CMK (cell line): ENCODE data around the gene SLC34A1.
"Not testable (repeated sequence)": the region's sequence is repeated elsewhere in the genome, so short reads cannot be mapped to it uniquely, and the experiment has no call there.

Experiments
- DNase-seq: peaks from one replicate; pipeline ENCODE4 v3.0.0-alpha.2; 2010; ENCODE audit warnings: low read depth

The SLC34A1 gene

DNA sequence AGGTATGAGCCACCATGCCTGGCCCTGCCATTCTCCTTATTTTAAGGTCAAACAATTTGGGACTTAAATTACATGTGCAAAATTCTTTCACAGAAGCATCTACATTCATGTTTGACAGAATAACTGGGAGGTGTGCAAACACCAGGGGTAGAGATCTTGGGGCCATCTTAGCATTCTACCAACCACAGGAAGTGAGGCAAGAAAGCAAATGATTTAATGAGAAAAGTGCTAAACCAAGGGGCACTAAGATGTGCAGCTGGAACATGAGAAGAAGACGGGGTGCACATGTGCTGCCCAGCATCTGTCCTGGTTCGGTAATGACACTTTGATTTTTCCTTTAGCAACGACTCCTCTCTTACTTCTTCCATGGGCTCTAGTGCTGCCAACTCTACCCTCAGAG lies 26.3 kb downstream of the SLC34A1 start:
- DNase-seq: no peak

DNA sequence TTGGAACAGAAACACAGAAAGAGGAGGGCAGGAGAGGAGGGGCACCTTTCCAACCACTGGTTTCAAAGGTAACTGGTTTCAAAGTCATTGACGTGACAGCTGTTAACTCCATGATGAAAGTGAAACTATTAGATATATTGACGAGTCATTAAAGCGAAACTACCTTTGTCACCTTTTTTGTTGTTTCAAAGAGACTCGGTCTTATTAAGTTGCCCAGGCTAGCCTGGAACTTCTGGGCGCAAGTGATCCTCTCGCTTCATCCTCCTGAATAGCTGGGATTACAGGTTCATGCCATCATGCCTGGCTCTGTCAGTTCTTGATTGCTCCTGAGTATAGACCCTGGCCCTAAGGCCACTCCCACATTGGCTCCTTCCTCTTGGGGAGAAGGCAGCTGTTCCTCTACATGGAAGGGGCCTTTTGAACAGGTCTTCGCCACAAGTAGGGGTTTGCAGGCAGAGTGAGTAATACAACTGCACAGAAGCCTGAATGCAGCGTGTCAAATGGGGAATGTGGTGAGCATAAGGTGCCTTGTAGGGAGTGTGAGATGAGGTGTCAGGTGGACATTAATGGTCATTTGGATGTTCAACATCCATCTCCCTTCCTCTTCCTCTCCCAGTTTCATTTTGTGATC lies 28.5 kb downstream of the SLC34A1 start:
- DNase-seq: no peak

DNA sequence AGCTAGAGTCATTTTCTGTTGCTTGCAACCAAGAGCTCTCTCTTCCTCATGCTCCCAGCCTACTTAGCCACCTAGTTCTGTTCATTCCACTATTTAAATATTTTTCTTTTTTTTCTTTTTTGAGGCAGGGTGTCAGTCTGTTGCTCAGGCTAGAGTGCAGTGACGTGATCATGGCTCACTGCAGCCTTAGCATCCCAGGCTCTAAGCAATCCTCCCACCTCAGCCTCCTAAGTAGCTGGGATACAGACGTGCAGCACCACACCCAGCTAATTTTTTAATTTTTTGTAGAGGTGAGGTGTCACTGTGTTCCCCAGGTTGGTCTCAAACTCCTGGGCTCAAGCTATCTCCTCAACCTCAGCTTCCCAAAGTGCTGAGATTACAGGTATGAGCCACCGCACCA lies 30.2 kb downstream of the SLC34A1 start:
- DNase-seq: no peak

DNA sequence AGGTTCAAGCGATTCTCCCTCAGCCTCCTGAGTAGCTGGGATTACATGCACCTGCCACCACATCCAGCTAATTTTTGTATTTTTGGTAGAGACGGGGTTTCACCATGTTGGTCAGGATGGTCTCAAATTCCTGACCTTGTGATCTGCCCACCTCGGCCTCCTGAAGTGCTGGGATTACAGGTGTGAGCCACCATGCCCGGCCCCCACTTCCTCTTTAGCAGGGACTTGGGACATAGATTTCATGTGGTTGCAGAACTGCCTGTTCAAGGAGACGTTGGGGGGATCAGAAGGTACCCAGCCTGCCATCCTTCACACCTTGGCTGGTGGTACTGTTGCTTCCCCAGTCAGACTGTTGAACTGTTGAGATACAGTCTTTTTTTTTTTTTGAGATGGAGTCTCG lies 32.8 kb downstream of the SLC34A1 start:
- not testable (repeated sequence) for DNase-seq

DNA sequence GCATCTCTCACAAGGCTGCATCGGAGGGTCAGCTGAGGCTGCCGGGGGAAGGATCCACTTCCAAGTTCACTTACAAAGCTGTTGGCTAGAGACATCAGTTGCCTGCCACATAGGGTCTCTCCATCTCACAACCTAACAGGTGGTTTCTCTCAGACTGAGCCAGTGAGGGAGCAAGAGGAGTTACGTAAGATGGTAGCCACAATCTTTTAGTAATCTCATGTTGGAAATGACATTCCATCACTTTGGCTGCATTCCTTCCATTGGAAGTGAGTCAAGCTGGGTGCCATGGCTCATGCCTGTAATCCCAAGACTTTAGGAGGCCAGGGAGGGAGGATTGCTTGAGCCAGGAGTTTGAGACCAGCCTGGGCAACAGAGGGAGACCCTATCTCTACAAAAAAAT lies 34.8 kb downstream of the SLC34A1 start:
- no peak for DNase-seq

DNA sequence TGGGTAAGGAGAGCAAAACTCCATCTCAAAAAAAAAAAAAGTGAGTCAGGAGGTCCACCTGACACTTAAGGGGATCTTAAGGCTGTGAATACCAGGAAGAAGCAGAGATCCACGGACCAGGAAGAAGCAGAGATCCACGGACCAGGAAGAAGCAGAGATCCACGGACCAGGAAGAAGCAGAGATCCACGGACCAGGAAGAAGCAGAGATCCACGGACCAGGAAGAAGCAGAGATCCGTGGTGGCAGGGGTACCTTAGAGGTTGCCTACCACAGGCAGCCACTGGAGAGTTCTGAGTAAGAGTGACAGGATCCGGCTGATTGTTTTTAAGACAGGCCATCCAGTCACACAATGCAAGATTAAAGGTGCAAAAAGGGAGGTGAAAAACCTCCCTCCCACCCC lies 36.2 kb downstream of the SLC34A1 start:
- not testable (repeated sequence) for DNase-seq

DNA sequence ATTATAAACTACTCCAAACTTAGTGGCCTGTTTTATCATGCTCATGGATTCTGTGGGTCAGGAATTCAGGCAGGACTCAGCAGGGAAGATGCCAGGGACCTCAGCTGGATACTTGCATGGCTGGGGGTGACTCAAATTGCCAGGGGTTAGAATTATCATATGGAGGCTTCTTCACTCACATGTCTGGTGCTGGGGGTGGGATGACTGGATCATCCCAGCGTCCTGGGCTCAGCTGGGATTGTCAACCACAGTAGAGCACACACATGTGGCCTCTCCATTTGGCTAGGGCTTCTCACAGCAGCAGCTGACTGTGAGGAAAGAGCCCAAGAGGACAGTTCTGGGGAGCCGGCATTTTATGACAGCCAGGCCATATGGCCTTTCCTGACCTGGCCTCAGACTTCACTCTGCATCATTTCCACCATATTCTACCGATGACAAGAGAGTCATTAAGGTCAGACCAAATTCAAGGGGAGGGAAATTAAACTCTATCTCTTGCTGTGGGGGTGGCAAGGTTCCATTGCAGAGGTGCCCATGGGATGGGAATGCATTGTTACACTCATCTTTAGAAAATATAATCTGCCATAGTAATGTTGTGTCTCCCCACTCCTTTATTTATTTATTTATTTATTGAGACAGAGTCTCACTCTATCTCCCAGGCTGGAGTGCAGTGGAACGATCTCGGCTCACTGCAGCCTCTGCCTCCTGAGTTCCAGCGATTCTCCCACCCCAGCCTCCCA lies 37.0 kb downstream of the SLC34A1 start:
- DNase-seq: no peak

DNA sequence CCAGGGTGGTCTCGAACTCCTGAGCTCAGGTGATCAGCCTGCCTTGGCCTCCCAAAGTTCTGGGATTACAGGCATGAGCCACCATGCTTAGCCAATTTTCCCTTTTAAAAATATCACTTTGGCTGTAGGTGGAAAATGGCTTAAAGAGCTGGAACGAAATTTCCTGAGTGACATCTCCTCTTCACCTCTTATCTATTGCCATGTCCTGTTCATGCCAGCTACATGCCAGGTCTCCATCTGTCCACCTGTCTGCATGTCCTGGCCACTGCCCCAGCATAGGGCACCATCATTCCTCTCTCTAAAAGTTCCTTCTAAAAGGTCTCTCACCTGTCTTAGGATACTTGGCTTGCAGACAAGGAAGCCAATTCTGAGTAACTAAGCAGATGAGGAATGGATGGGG lies 39.4 kb downstream of the SLC34A1 start:
- DNase-seq: no peak

DNA sequence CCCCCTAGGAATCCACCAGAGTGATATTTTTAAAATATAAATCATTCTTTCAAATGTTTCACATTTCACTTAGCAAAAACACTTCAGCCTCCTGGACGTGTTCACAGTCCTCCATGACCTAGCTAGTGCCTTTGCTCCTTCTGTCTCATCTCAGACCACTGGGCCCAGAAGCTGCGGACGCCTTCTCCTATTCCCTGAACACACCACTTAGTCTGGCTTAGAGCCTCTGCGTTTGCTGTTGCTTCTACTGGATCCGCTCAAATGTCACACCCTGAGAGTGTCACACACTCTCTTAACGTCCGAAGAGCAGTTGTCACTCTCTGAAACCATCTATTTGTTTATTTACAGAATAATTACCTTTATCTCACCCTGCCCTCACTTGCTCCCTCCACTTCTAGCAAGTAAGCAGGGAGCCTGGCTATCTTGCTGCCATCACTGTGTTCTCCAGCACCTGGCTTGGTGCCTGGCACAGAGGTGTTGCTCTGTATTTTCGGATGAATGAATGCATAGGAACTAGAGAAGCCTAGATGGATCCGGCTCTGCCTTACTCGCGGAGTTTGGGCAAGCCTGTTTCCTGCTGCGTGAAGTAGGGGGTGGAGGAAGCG lies 41.1 kb downstream of the SLC34A1 start:
- no peak for DNase-seq

DNA sequence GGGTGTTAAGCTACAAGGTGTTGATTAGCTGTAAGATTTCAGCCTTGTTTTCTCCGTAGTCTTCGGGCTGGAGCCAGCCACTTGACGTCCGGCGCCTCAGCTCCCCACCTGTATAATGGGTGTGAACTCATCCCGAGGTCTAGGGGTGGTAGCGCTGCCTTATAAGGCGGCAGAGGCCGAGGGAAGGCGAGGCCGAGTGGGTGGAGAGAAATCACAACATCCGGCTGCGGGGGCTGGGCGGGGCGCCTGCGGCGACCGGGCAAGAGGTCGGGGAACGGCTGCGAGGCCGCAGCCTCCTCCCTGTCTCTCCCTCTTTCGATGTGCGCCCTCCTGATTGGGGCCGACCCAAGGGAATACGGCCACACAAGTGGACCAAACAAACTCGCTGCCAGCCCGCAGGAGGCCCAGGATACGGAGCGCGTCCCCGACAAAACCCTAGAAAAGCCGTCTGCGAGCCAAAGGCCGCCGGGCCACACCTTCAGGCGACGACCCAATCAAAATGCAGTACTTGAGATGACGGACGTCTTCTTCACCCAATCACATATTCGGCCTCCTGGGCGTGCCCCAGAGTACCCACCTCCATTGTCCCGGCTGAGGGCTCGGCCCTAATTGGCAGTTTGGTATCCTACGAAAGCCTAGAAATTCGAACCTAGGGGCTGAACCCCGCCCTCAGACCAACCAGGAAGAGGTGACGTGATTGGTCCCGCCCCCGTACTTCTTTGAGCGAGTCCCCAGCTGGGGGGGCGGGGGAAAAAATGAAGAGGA lies 41.7 kb downstream of the SLC34A1 start:
- DNase-seq: peak; percentile 99

DNA sequence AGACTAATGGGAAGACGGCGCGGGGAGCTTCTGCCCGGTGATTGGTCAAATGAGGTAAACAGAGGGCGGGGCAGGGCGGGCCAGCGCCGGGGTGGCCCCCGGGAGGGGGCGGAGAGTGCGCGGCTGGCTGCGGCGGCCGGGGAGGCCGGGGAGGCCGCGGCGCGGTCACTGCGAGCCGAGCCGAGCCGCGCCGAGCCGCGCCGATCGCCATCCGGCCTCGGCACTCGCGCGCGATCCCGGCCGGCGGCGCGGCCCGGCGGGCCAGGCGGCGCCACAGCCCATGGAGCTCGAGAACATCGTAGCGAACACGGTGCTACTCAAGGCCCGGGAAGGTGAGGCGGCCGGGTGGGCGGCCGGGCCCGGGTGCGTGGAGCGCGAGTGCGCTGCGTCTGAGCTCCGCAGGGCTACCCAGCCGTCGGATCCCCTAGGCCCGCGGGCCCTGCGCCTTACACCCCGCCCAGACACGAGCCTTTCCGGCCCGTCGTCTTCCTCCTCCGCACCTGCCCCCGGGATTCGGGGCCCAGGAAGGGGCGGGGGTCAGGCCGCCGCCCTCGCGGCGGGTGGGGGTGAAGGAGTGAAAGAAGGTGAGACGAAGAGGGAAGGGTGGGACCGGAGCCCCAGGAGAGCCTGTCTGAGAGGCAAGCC lies 42.5 kb downstream of the SLC34A1 start, which contains the start of gene GRK6:
GRK6 (plus strand) TSS at position 111 of the 645 bp plus-strand sequence; CDS start at position 281, 170 bp downstream.
- no peak for DNase-seq

DNA sequence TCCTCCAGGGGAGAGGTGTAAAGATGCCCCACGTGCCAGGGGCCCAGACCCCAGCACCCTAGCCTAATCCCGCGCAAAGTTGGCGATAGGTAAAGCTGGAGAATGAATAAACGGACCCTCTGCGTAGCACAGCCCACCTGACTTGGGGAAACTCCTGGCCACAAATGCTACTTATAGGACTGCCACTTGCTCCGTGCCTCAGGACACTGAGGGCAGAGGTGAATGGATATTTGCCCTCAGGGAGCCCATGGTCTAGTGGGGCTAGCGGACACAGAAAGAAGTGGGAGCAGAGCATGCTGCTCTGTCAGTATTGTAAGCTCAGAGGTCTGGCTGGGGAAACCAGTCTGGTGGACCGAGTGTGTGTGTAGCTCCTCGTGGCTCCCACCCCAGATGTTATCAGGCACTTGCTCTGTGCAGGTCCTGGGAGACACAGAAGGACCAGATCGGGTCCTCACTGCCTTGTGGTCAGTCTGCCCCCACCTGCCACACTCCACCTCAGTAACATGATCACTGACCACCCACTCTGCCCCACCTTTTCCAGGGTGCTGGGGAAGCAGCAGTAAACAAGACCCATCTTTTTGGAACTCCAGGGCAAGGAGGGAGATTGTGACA lies 43.1 kb downstream of the SLC34A1 start:
- no peak for DNase-seq

DNA sequence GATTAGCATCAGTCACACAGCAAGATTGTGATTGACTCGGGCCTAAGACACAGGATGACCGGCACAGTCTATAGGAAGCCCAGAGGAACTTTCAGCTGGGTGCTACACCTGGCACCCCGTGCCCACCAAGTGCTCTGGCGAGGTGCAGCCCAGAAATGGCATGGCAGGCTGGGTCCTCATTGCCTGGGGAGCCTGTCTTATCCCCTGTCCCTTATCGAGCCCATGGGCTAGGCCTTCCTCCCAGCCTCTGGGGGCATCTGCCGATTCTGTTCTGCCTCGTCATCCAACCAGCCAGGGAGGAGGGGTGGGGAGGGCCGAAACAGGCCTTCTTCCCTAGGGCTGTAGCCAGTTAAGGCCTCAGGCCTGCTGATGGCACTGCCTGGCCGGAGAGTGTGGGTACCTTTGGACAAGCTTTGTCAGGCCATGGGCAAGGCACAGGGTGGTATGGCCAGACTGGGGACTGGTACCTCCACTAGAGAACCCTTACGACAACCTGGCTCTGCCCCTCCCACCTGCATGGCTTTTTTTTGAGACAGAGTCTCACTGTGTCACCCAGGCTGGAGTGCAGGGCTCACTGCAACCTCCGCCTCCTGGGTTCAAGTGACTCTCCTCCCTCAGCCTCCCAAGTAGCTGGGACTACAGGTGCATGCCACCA lies 43.8 kb downstream of the SLC34A1 start:
- no peak for DNase-seq

DNA sequence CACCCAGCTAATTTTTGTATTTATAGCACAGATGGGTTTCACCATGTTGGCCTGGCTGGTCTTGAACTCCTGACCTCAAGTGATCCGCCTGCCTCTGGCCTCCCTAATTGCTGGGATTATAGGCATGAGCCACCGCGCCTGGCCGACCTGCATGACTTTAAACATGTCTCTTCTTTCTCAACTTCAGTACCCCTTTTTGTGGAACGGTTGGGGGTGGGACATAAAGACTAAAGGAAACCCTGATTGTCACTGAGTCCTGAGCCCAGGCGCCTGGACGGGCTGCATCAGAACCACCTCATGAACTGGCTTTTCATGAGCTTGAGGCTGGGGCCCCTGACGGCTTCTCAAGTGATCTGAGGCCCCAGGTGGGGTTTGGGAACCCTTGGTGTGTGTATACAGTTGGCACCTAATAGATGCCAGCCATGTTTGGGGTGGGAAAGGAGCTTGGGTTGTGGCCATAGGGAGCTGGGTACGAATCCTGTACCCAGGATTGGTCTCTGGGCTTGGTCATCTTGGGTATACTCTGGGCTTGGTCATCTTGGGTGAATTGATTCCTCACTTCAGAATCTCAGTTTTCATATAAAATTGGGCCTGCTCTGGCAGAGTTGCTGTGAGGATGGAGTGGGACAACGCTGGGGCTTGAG lies 44.5 kb downstream of the SLC34A1 start:
- no peak for DNase-seq

DNA sequence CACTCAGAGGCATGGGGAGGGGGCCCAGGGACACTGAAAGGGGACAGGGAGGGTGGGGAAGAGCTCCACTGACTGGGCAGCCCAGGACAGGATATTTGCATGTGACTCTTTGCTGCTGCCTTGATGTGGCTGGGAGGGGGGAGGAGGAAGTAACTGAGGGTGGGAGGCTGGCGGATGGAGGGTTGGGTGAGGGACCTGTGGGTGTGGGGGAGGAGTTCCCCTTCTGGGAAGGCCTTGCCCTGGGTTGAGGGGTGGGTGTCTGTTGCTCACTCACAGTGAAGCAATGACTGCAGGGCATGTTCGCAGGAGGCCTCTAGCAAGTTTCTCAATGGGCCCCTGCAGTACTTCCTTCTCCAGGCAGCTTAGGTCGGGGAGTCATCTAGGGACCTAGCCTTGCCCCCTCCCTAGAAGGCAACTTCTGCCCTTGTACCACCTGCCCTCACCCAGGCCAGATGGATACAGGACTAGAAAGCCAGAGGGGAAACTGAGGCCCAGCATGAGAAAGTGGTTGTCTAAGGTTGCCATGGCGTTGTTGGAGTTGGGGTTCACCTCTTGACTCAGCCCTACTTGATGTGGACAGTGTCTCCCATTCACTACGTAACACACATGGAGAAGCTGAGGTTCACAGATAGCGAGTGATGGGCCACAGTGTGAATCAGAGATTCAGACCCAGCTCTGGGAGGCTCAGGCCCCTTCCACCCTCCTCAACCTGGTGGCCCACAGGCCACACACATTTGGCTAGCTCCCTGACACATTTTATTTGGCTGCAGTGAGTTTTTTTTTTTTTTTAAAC lies 45.2 kb downstream of the SLC34A1 start:
- DNase-seq: peak; percentile 70

DNA sequence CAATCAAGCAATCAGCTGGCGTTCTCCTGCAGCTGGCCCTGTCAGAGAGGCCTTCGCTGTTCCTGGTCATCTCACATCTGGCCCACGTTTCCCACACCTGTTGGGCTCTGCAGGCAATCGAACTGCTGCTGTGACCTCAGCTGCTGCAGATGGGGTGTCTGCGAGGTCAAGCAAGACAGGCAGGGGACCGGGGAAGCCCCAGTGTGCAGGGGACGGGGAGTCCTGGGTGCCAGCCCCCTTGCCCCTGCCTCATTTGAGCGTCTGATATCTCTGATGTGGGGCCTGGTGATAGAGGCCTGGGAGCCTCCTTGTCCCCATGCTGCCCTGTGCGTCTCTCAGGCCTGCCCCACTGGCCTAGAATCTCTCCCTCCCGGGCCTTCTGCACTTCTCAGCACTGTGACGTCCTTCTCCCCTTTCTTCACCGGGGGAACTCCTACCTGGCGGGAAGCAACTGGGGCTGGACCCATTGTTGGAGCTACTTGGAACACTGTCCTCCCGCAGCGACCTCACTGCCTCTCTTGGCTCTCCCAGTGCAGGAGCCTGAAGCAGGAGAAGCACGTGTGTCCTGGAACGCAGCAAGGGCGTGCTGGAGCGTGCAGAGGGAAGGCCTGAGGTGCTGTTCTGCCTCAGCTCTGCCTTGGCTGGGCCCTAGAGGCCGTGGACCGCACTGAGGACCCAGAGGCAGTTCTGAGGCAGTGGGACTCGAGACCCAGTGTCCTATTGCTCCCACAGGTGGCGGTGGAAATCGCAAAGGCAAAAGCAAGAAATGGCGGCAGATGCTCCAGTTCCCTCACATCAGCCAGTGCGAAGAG lies 46.1 kb downstream of the SLC34A1 start:
- DNase-seq: no peak

DNA sequence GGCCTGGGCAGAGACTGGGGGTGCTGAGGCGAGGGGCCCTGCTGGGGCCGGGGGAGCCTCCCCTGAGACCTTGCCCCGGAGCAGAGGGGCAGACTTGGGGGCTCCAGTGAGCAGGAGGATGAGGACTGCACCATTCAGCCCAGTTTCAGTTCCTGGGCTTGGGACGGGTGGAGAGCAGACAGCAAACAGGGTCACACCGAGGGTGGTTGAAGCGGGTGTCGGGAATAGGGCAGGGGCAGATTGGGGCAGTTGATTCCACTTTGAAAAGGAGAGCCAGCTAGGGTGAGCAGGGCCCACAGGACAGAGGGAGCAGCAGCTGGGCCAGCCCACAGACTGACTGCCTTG lies 46.7 kb downstream of the SLC34A1 start:
- DNase-seq: no peak

DNA sequence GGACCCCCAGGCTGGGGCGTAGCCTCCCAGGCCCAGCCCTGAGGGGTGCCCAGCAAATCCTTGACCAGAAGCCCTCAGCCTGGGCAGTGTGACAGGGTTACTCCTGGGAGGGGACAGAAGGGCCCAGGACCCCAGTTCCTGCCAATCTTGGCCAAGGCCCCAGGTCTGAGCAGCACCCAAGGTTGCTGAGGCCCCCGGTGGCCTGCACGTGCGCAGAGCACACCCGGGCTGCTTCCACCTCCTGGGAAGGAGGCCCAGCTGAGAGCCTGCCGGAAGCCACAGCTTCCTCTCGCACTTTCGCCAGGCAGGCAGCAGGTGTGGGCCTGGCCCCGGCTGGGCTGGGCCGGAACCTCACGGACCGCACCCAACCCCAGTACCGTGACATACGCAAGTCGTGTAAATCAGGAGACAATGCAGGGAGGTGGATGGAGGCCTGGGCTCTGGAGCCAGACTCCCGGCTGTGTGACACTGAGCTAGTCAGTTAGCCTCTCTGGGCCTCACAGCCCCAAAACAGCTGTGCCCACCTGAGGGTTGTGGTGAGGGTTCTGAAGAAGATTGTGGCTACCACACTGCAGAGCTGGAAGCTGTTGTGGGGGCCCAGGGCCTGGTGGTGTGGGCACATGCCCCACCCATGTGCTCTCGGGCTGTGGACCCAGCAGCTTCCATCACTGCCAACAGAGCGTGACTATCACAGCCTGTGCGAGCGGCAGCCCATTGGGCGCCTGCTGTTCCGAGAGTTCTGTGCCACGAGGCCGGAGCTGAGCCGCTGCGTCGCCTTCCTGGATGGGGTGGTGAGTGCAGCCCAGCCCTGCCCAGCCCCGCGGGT lies 47.3 kb downstream of the SLC34A1 start:
- DNase-seq: no peak
